Measurements from ENCODE around the gene TTLL12.
"Not testable (repeated sequence)": the region's sequence is repeated elsewhere in the genome, so short reads cannot be mapped to it uniquely, and the experiment has no call there.

The TTLL12 gene

DNA sequence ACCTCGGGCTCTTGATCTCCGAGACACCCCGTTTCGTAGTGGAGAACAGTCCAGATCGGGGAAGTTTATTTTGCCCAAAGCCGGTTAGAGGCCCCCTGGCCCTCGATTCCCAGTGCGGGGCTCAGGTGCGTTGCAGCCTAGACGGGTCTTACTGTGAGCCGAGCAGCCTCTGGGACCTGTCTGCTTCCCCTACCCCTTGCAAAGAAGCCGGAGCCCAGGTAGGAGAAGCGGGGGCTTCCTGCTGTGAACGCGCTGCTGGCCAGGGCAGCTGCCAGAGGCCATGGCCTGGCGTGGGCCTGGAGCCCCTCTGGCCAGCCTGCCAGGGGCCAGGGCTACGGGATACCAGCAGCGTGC is 35.0 kb downstream of the TTLL12 start:
- DNase-seq, result no peak

DNA sequence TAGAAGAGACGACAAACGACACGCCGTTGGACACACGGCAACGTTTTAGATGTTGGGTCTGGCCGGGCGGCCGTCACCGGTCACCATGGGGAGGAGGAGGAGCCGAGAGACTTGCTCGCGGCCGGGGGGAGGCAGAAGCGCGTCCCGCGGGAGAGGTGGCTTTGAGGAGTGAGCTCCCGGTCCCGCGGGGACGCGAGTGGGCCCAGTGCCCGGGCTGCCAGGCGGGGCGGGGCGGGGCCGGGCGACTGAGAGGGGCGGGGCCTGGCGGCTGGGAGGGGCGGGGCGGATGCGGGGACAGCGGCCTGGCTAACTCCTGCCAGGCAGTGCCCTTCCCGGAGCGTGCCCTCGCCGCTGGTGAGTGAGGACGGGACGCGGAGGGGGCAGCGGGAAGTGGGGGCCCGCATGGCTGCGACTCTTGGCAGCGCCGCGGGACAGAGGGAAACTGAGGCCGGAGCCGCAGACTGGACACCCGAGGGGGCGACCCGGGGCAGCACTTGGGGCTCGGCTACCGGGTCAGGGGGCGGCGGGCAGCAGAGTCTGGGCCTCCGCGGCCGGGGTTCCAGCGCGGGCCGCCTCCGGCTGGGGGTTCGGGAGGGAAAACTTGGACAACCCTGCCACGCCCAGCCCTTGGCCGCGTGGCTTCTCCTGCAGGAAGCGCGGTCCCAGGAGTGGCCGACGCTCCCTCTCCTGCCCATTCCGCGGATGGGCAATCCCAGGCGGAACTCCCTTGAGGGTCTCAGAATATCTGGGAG is 35.5 kb downstream of the TTLL12 start, which contains the start of gene TSPO:
Gene TSPO (plus strand): TSS at position 309 of the 752 bp plus-strand sequence. CDS start 7,680 bp downstream, outside the sequence.
- DNase-seq, result peak; percentile 81

DNA sequence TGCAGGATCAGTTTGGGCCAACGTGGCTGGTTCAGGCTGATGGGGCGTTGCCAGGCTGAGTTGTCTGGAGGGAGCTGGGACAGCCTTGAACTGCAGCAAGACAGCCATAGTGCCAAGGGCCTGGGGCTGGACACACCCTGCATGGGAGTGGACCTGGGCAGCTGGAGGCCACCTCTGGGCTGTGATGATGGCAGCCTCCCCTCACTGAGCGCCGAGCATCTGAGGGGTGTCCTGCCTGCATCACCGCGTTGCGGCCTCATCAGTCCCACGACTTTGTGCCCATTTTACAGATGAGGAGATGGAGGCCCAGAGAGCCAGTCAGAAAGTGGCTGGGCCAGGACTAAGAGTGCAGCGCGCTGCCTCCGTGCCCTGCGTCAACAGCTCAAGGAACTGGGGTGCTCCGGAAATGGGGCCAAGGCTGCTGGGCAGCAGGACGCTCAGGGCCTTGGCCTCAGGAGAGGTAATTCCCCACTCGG is 36.2 kb downstream of the TTLL12 start:
- DNase-seq, result no peak

DNA sequence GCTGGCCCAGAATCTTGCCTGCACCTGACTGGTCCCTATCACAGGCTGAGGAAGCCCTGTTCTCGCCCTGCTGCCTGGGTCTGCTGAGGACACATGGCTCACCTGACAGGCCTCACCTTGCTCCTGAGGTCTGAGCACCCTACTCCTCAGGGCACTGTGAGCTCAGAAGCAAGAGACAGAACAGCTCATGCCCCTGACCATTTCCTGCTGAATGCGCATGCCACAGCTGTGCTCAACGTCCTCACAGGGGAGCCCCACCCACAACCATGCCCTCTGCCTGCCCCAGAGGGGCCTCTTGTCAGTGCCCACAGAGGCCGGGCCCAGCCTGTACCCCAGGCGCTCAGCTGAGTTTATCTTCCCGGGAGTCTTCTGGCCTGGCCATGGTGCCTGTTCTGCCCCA is 38.4 kb downstream of the TTLL12 start:
- no peak for DNase-seq

DNA sequence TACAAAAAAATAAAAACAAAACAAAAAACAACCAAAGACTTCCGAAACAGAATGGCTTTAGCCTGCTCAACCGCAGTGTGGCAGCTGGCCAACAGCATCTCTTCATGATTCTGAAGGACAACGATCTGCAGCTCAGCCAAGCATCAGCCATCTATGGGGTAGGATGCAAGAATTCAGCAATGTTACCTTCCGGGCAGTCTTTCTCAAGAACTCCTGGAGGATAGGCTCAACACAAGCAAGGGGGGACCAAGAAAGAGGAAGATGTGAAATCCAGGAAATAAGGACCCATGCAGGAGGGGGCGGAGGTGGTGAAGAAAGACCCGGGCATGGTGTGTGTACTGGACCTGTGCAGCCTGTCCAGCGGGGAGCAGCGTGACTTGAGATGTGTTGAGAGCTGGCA is 39.1 kb downstream of the TTLL12 start:
- DNase-seq, result no peak

DNA sequence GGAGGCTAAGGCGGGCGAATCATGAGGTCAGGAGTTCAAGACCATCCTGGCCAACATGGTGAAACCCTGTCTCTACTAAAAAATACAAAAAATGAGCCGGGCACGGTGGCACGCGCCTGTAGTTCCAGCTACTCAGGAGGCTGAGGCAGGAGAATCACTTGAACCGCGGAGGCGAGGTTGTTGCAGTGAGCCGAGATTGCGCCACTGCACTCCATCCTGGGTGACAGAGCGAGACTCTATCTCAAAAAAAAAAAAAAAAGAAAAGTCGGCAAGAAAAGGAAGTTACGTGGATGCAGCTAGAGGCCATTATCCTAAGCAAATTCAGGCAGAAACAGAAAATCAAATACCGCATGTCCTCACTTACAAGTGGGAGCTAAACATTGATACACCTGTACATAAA is 40.6 kb downstream of the TTLL12 start:
- not testable (repeated sequence) for DNase-seq

DNA sequence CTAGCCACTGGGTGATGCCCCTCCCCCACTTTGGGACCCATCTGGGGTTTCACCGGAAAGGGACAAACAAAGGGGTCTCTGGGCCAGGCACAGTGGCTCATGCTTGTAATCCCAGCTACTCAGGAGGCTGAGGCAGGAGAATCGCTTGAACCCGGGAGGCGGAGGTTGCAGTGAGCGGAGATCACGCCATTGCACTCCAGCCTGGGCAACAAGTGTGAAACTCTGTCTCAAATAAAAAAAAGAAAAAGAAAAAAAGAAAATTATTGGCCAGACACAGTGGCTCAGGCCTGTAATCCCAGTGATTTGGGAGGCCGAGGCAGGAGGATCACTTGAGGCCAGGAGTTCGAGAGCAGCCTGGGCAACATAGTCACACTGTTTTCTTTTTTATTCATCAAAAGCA is 41.6 kb downstream of the TTLL12 start:
- DNase-seq, result not testable (repeated sequence)

DNA sequence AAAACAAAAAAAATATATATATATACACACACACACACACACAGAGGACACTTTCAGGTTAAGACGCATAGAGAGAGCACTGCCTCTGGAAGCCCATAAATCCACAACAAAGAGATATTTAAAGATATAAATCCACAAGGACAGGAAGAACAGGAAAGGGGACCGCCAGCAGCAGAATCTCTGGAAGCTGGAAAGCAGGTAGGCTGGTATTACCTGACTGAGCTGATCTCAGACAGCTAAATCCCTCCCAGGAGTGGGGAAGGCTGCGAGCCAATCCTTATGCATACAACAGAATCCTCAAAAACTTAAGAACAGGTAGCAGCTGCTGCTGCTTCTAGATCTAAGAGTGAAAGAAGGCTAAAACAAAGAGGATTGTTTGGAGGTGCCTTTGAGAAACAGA is 42.0 kb downstream of the TTLL12 start:
- no peak for DNase-seq

DNA sequence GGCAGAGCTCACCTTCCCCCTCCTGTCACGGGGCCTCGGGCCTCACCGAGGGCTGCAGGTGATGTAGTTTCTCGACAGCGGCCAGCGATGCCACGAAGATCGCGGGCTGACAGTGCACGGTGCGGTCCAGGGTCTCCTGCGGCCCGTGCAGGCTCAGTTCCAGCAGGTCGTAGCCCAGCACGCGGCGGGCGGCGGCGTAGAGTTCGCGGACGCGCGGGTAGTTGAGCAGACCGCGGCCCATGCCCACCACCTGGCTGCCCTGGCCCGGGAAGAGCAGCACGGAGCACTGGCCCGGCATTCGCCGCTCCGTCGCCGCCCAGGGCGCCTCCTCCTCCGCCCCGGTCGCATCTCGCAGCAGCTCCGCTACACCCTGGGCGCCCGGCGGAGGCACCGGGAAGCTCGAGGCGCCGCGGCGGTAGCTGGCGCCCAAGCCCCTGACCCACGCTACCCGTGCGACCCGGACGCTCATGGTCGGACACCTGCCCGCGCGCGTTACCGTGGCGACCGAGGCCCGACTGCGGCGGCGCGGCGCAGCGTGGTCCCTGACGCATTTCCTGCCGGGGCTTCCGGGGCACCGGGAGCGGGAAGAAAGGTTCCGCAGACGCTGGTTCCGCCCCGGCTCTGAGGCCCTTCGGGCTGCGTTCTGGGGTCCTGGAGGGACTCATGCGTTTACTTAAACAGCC is 43.9 kb downstream of the TTLL12 start, which contains the start of gene MCAT:
Gene MCAT (minus strand): TSS at position 519 of the 683 bp plus-strand sequence. CDS start 50 bp downstream, at position 469.
- peak; percentile 72 for DNase-seq

DNA sequence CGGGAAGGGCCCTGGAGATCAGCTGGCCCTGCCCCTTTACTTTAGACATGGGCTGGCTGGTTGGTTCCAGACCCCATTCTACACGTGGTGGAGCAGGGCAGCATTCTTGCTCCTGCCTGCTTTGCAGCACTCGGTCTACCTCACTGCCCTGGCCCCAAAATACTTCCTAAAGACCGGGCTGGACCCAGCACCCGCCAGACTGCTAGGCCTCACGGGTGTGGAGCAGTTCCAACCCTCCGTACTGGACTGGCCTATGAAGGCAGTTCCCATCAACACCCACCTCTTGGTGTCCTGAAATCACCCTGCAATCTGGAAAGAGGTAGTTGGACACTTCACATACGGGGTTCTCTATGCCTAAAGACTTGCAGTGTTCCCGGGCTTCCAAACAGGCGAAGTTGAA is 50.1 kb downstream of the TTLL12 start:
- no peak for DNase-seq

DNA sequence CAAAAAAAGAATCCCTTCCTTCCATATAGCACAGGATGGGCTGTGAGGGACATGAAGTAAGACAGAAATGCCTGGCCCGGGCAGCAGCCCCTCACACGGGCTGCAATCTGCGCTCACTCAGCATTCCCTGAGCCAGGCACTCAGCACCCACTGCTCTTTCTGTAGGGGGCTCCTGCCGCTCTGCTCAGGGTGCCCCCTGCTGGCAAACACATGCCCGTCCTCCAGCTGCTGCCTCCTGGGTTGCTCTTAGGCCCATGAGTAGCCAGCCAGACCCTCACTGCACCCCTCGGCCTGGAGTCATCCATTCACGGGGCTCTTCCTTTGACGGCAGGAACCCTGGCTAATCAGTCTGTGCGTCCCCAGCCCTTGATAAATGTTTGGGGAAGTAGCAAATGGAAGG is 50.7 kb downstream of the TTLL12 start:
- DNase-seq, result no peak

DNA sequence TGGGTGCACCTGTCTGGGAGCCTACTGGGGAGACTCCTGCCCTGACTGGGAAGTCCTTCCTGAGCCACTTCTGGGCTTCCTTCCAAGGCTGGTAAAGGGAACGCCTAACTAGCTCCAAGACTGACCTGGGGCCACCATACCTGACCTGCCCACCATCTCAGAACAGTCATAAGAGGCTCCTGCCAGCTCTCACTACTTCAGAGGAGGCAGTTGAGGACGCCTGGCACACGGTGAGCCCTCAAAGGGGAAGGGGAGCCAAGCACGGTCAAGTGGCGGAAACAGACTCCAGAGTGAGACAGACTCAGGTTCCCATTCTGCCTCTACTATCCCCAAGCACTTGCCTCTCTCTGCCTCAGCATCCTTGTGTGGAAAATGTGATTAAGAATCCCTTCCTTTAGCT is 51.4 kb downstream of the TTLL12 start:
- DNase-seq, result no peak

DNA sequence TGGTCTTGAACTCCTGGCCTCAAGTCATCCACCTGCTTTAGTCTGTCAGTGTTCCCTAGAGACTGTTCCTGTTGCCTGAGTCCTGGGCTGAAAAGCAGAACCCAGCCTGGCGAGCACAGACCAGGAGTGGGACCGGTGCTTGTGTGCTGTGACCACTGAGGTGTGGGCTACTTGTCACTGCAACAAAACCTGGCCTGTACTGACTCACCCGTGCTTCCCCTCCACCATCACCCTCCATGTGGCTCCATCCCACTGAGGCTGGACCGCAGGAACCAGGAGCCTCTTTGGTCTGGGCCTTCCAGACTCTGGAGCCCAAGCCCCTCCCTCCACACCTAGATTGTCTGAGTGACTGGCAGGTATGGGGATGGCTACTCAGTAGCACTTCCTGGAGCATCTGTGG is 52.4 kb downstream of the TTLL12 start:
- no peak for DNase-seq

DNA sequence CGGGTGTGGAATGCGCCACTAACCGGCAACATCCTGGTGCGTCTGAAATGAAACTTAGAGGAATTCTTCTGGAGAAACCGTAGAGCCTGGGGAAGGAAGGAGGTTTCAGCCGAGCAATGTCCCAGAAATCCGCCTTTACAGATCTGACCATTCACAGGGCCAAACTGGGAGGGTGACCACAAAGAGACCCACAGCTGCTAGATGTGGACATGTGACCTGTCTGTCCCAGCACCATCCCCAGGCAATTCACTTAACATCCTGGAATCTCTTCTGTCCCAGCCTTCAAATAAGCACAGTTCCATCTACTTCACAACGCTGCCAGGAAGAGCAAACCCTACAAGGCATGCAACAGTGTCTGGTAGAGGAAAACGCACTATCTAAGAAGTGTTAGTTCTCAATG is 53.5 kb downstream of the TTLL12 start:
- no peak for DNase-seq

DNA sequence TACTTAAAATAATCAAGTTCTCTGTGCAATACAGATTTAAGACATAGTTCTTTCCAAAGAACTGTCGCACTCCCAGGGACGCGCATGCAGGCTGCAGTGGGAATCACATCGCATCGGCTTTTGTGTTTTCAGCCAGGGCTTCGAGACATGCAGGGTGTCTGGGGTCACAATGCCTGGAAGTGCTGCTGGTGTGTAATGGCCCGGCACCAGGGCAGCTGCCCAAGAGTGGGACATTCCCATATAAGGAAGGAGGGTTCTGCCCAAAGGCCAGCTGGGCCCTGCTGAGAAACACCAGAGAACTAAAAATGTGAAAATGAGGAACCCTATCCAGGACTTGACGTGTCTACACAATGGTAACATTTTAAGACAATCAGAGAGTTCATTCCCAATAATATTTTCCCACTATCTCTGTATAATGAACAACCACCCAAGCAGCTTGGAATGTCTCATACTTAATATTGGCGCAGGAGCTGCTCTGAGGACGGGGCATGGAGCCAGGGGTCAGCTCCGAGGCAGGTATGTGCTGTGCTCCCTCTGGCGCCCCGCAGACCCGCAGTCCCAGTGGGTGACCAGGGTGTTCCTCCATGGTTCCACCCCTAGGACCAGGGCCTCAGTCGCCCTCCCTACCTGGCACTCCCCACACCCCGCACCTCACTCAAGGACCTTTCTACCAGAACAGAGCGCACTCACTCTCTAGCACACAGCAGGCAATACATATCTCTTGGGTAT is 55.0 kb downstream of the TTLL12 start:
- DNase-seq, result no peak

DNA sequence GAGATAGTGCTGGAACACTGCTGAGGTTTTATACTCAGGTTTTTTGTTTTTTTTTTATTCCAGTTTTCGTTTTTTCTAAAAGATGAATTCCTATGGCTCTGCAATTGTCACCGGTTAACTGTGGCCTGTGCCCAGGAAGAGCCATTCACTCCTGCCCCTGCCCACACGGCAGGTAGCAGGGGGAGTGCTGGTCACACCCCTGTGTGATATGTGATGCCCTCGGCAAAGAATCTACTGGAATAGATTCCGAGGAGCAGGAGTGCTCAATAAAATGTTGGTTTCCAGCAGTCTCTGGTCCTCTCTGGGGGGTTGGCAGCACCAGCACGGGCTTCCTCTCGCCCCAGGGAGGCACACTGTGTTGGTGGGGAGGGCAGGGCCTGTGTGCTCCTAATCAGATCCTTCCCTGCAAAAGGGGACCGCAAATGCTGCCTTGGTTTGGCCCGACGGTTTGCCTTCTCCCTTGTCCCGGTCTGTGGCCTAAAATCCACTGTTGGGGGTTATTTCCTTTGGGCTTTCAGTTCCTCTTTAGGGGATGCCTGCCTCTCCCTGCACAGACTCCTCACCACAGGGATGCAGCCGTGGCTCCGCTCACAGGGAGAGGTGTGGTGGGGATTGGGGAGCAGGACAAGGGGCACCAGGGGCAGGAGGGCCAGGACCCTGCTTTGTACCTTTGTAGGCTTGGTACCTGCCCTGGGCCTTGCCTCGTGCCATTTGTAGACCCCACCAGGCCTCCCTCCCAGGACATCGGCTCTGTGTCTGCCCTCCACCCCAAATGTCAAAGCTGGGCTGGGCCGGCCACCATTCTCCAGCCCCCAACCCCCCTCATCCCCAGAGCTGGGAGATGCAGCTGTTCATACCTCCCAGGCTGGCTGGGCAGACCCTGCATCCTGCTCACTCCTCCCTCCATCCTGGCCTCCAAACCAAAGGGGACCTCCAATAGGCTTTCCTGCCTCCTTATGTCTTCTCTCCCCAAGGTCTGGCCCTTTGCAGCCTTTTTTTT is 57.2 kb downstream of the TTLL12 start:
- DNase-seq, result no peak

DNA sequence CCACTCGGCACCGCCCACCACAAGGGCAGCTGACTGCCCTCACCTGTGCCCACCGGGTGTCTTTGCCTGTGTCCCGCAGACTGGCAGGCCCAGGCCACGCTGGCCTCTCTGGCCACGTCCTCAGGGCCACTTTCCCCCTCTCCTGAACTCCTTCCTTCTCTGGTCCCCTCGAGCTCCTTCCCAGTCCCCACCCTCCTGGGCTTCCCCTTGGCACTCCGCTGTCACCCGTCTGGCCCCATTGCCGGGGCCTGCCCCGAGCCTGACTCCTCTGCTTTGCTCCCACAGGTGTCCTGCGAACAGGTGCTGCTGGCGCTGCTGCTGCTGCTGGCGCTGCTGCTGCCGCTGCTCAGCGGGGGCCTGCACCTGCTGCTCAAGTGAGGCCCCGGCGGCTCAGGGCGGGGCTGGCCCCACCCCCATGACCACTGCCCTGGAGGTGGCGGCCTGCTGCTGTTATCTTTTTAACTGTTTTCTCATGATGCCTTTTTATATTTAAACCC is 58.0 kb downstream of the TTLL12 start:
- peak; percentile 42 for DNase-seq

DNA sequence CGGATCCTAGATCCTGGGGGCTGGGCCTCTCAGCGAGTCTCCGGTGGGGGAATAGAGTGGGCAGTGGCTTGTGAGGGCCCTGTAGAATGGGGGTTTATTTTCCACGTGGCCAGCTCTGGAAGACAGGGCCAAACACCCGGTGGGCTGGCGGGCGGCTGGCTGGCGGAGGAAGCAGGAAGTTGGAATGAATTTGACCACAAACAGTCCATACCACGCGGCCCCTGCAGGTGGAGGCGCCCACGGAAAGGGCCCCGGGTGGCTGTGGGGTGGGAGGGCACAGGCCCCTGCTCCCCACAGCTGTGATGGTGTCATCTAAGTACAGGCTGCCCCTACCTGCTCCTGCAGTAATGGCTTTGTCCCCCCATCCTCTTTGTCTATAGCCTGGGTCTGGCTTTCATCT is 58.8 kb downstream of the TTLL12 start:
- no peak for DNase-seq

DNA sequence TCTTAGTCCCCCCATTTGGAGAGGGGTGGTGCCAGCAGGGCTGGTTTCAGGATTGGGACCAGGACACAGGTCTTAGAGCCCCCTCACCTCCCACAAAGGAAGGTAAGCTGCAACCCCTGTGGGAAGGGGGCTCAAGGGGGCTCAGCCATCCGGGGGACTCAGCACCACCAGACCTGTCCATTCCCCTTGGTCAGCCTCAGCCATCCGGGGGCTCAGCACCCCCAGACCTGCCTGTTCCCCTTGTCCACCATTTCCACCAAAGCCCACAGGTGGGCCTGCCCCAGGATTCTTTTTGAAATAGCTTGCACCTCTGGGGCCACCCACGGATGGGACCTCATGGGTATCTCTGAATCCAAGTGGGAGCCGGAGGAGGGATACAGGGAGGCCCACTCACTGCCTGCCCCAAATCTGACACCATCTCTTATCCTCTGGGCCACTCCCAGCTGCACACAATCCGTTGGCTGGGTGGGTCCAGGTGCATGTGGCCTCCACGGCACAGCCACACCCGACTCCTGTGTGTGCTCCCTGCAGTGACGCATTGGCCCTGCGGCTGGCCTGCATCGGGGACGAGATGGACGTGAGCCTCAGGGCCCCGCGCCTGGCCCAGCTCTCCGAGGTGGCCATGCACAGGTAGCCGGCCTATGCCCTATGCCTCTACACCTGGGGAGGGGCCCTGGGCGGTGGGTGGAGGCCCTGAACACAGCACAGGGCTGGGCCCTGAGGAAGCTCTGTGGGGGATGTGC is 59.6 kb downstream of the TTLL12 start:
- no peak for DNase-seq

DNA sequence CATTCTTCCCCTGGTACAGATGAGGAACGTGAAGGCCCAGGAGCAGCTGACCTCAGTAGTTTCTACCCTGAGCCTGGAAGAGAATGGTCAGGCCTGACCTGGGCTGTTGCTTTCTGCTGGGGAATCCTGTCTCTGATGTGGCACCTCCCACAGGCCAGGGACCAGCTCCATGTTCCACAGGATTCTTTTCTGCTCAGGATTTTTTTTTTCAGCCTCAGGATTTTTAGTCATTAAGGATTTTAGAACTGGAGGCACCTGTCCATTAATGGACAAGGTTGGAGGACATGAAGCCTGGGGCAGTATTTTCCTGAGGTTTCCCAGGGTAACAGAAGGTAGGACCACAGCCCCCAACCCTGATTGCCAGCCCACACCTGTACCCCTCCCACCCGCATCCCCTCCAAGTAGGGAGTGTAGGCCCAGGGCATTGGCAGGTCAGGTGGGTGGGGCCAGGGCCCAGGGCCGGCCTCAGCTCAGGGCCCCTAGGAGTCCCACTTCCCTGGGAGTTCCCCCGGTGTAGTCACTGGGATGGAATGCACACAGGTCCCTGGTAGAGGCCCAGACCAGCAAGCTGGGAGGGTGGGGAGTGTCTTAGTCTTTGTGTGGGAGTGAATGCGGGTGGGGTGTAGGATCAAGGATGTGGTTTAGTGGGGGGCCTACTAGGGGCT is 60.3 kb downstream of the TTLL12 start:
- no peak for DNase-seq

DNA sequence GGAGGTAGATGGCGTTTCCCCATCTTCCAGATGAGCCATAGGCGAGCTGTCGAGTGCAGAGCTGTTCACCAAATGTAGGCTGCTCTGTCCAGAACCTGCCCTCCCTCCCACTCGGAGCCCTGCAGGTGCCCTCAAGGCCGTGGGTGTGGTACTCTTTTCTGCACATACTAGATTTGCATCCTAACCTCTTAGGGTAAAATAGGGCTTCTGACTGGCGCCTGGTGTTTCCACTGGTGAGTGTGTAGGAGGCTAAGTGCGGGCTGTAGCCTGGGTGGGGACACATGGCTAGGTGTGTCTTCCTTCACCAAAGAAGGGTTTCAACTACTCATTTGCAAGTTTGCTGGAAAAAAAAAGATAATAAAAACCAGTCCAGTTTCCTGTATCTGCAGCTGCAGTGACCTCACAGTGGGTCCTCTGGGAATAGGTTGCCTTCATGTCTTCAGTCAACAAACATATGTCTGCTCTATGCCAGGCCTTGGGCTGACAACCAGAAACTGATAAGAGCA is 67.9 kb downstream of the TTLL12 start:
- DNase-seq, result no peak
